Activated CD4-positive, alpha-beta memory T cell treated with anti-CD3 and anti-CD28 coated beads for 36 hours (primary cell): ENCODE measurements around the gene SKIC2. TPM values are rescaled to one million over a fixed set of nuclear protein-coding genes. Genes with fewer than 3 reads are reported as not detected.
"Not testable (repeated sequence)": the region's sequence is repeated elsewhere in the genome, so short reads cannot be mapped to it uniquely, and the experiment has no call there.

Experiments used
- CTCF ChIA-PET: fragments of 350-600 bp; sonication (Branson Sonifier 250); formaldehyde crosslinking; loops from one replicate; lab custom pipeline; 2021; ENCODE audit warnings: antibody characterized with exemption, inconsistent platforms; lab: Charles Lee
- POLR2A ChIA-PET: fragments of 350-600 bp; sonication (Branson Sonifier 250); formaldehyde crosslinking; loops from one replicate; lab custom pipeline; 2021; ENCODE audit warnings: antibody characterized with exemption; lab: Charles Lee
- DNase-seq: peaks from one replicate; pipeline ENCODE4 v3.0.0-alpha.2; 2020
- H3K27ac Mint-ChIP-seq: one replicate; pipeline ENCODE4 v1.8.0; 2021; ENCODE audit warnings: mixed read lengths
- H3K27me3 Mint-ChIP-seq: one replicate; pipeline ENCODE4 v1.8.0; 2021; ENCODE audit warnings: mixed read lengths
- H3K36me3 Mint-ChIP-seq: one replicate; pipeline ENCODE4 v1.8.0; 2021; ENCODE audit warnings: mixed read lengths
- H3K4me1 Mint-ChIP-seq: one replicate; pipeline ENCODE4 v1.8.0; 2021; ENCODE audit warnings: low read depth, mixed read lengths
- H3K4me3 Mint-ChIP-seq: one replicate; pipeline ENCODE4 v1.8.0; 2021; ENCODE audit warnings: mild to moderate bottlenecking, mixed read lengths
- H3K9me3 Mint-ChIP-seq: one replicate; pipeline ENCODE4 v1.8.0; 2021; ENCODE audit warnings: mixed read lengths
- intact Hi-C: fragments of 100-400 bp; cut with micrococcal nuclease; formaldehyde crosslinking; loops from one replicate; pipeline ENCODE4 v1.15.1; 2023
- microRNA-seq: library from miRNA; unstranded; fragments of <30 nt; microRNA quantifications from one replicate; pipeline ENCODE4 v1.2.0, GENCODE V29; 2022; ENCODE audit warnings: borderline number of aligned reads, borderline microRNAs expressed, borderline replicate concordance
- total RNA-seq, 2 experiments: library from RNA; stranded (reverse); gene quantifications; one replicate each; pipeline ENCODE4 v1.2.3, GENCODE V29; 2021

Gene SKIC2
- total RNA-seq, 2 experiments from 2014 or later: 95.7 to 101 TPM

DNA sequence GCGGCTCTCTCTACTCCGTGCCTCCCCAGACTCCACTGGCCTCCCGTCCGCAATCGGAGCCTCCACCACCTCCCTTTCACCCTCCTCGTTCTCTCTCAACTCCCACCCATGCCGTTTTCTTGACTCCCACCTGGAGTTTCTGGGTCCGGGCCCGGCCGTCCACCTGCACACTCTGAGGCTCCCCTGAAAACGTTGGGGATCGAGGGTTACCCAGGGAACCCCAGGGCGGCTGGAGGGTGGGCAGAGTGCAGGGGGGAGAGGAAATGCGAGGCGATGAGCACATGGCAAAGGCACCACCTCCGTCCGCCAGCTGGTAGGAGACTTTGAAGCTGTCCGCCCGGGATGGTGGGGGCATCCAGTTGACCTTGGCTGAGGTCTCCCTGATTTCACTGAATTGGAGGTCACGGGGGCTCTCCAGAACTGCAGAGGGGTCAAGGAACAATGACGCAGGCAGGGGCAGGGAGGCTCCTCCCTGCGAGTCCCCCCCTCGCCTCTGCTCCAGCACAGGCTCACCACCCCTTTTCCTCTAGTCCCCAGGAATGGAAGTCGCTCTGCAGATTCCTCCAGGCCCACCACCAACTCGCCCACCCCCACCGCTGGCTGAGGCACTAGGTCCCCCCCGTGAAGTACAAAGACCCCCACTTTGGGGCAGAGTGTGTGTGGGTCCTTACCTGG, 52.0 kb downstream of the SKIC2 start:
- H3K27ac Mint-ChIP-seq, H3K27me3 Mint-ChIP-seq, H3K4me1 Mint-ChIP-seq, H3K36me3 Mint-ChIP-seq, H3K4me3 Mint-ChIP-seq, DNase-seq, H3K9me3 Mint-ChIP-seq, CTCF ChIA-PET, intact Hi-C loops, POLR2A ChIA-PET: not testable (repeated sequence)

DNA sequence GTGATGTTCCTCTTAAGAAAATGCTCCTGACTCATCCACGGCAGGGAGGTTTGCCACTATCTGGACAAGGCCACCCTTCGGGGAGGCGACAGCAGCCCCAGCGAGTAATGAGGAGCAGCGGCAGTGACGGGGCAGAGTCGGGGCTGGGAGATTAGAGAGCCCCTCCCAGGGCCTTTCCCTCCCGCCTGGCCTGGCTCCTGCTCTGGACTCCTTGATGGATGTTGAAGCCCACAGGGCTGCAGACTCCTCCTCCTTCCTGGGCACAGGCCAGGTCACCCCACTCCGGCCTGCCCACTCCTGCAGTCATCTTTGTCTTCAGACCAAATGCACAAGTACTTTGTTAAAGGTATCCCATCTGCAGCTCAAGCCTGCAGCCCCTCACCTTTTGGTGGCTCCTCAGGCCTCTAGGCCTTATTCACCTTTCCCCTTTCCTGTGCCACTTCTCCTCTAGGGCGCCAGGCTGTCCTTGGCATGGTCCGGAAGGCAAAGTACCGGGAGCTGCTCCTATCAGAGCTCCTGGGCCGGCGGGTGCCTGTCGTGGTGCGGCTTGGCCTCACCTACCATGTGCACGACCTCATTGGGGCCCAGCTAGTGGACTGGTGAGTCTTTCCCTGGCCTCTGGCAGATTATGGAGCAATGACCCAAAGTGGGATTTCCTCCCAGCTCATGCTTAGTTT, 54.1 kb downstream of the SKIC2 start:
- H3K4me3 Mint-ChIP-seq, H3K36me3 Mint-ChIP-seq, H3K9me3 Mint-ChIP-seq, H3K27me3 Mint-ChIP-seq, CTCF ChIA-PET, POLR2A ChIA-PET, H3K4me1 Mint-ChIP-seq, H3K27ac Mint-ChIP-seq, intact Hi-C loops, DNase-seq: not testable (repeated sequence)

DNA sequence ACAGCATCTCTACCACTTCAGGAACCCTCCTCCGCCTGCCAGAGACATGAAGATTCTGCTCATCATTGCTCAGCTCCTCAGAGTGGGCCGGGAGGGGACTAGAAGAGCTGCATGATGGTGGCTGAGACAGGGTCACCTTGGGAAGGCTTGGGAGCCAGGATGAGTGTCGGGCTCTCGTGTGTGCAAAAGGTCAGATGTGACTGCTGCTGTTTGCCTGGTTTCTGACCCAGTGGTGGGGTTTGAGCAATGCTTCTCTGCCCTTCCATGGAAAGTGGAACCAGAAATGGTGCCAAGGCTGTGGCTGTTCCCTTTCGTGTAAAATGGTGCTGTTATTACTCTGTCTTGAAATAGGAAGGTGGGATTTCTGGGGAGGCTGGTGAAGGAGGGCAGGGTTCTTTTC, 54.8 kb downstream of the SKIC2 start:
- H3K27ac Mint-ChIP-seq, H3K4me1 Mint-ChIP-seq, intact Hi-C loops, H3K27me3 Mint-ChIP-seq, H3K4me3 Mint-ChIP-seq, DNase-seq, H3K9me3 Mint-ChIP-seq, CTCF ChIA-PET, POLR2A ChIA-PET, H3K36me3 Mint-ChIP-seq: not testable (repeated sequence)

DNA sequence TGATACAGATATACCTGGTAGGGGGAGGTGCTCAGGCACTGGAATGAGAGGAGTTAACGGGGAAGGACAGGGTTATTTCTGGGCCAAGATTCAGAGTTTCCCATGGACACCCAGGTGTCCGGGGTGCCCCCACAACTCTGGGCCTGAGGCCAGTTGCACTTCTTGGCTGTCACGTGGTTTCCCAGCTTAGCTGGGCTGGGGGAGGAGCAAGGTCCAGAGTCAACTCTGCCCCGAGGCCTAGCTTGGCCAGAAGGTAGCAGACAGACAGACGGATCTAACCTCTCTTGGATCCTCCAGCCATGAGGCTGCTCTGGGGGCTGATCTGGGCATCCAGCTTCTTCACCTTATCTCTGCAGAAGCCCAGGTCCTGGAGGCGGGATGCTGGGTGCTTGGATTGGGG, 55.6 kb downstream of the SKIC2 start, which contains the start of gene C4B:
TSS of gene C4B (plus strand) at position 249 of the 400 bp plus-strand sequence. CDS start at position 300, 51 bp downstream.
- H3K27me3 Mint-ChIP-seq, DNase-seq, CTCF ChIA-PET, H3K4me1 Mint-ChIP-seq, H3K4me3 Mint-ChIP-seq, H3K36me3 Mint-ChIP-seq, H3K9me3 Mint-ChIP-seq, intact Hi-C loops, H3K27ac Mint-ChIP-seq, POLR2A ChIA-PET: not testable (repeated sequence)

Small RNAs within 50 kb of the gene (microRNA-seq; reads per million reads assigned to microRNA genes)
- 1.2 reads per million for gene MIR1236

Other genes with a start within 250 kb of the SKIC2 start
- not detected for gene LY6G6D, start 243.8 kb upstream of the SKIC2 start, total RNA-seq
- not detected for gene LY6G6C, start 237.4 kb upstream of the SKIC2 start, total RNA-seq
- not detected for gene MPIG6B, start 235.8 kb upstream of the SKIC2 start, total RNA-seq
- 1 to 10 TPM; 6.2 to 6.6 TPM for gene DDAH2, start 229.9 kb upstream of the SKIC2 start, total RNA-seq
- 100 to 1,000 TPM; 430 to 442 TPM for gene CLIC1, start 222.6 kb upstream of the SKIC2 start, total RNA-seq
- 10 to 100 TPM; 80.9 to 83.8 TPM for gene MSH5, start 219.2 kb upstream of the SKIC2 start, total RNA-seq
- gene SAPCD1, start 196.5 kb upstream of the SKIC2 start, total RNA-seq: 10 to 100 TPM; 11.3 to 13.2 TPM
- 1 to 10 TPM; 2.0 to 2.1 TPM for gene VWA7, start 181.8 kb upstream of the SKIC2 start, total RNA-seq
- 100 to 1,000 TPM; 141 to 153 TPM for gene VARS1, start 163.4 kb upstream of the SKIC2 start, total RNA-seq
- 100 to 1,000 TPM; 142 to 143 TPM for gene LSM2, start 152.2 kb upstream of the SKIC2 start, total RNA-seq
- gene HSPA1L, start 143.9 kb upstream of the SKIC2 start, total RNA-seq: 1 to 10 TPM; 2.0 TPM
- 10 to 100 TPM; 68.5 to 69.9 TPM for gene HSPA1A, start 143.6 kb upstream of the SKIC2 start, total RNA-seq
- 10 to 100 TPM; 59.5 to 62.3 TPM for gene HSPA1B, start 131.4 kb upstream of the SKIC2 start, total RNA-seq
- gene NEU1, start 96.4 kb upstream of the SKIC2 start, total RNA-seq: 10 to 100 TPM; 13.0 to 13.4 TPM
- under 1 TPM in 1 of 2 experiments, not detected in 1; 0.17 TPM for gene SLC44A4, start 80.2 kb upstream of the SKIC2 start, total RNA-seq
- 10 to 100 TPM; 45.5 to 46.0 TPM for gene EHMT2, start 61.5 kb upstream of the SKIC2 start, total RNA-seq
- gene ZBTB12, start 57.1 kb upstream of the SKIC2 start, total RNA-seq: 1 to 10 TPM; 1.8 to 2.0 TPM
- gene C2, start 31.5 kb upstream of the SKIC2 start, total RNA-seq: 1 to 10 TPM in 1 of 2 experiments, under 1 TPM in 1; 0.97 to 1.0 TPM
- under 1 TPM; 0.76 to 0.82 TPM for gene CFB, start 13.1 kb upstream of the SKIC2 start, total RNA-seq
- 10 to 100 TPM; 87.1 to 89.0 TPM for gene NELFE, start 204 bp upstream of the SKIC2 start, total RNA-seq
- gene DXO, start 13.0 kb downstream of the SKIC2 start, total RNA-seq: 10 to 100 TPM; 10.8 to 12.3 TPM
- gene C4A, start 22.9 kb downstream of the SKIC2 start, total RNA-seq: 1 to 10 TPM; 4.5 to 4.8 TPM
- gene C4B, start 55.6 kb downstream of the SKIC2 start, total RNA-seq: 1 to 10 TPM; 3.1 to 5.5 TPM
- gene CYP21A2, start 79.2 kb downstream of the SKIC2 start, total RNA-seq: under 1 TPM in 1 of 2 experiments, not detected in 1; 0.24 TPM
- 1 to 10 TPM; 5.2 to 5.8 TPM for gene TNXB, start 150.2 kb downstream of the SKIC2 start, total RNA-seq
- 10 to 100 TPM; 67.4 to 80.9 TPM for gene ATF6B, start 169.1 kb downstream of the SKIC2 start, total RNA-seq
- 1 to 10 TPM; 7.0 to 7.8 TPM for gene FKBPL, start 171.1 kb downstream of the SKIC2 start, total RNA-seq
- under 1 TPM; 0.33 to 0.36 TPM for gene PRRT1, start 192.8 kb downstream of the SKIC2 start, total RNA-seq
- gene PPT2, start 195.0 kb downstream of the SKIC2 start, total RNA-seq: 1 to 10 TPM; 9.5 to 9.9 TPM
- gene EGFL8, start 205.4 kb downstream of the SKIC2 start, total RNA-seq: 1 to 10 TPM; 6.5 to 7.1 TPM
- 10 to 100 TPM; 34.0 to 34.8 TPM for gene AGPAT1, start 216.9 kb downstream of the SKIC2 start, total RNA-seq
- gene RNF5, start 219.2 kb downstream of the SKIC2 start, total RNA-seq: 10 to 100 TPM; 60.8 to 63.8 TPM
- gene AGER, start 225.1 kb downstream of the SKIC2 start, total RNA-seq: 10 to 100 TPM; 16.5 to 23.5 TPM
- 10 to 100 TPM; 63.4 to 65.9 TPM for gene PBX2, start 231.0 kb downstream of the SKIC2 start, total RNA-seq
- 100 to 1,000 TPM; 117 to 118 TPM for gene GPSM3, start 233.5 kb downstream of the SKIC2 start, total RNA-seq